LNCaP clone FGC (cell line): ENCODE data around the gene IGSF21.
A peak's percentile ranks its signal among the peaks of the same experiment; 100 is the strongest.
"Not testable (repeated sequence)": the region's sequence is repeated elsewhere in the genome, so short reads cannot be mapped to it uniquely, and the experiment has no call there.

ENCODE experiments used
- DNase-seq: peaks from one replicate; pipeline ENCODE4 v3.0.0-alpha.2; 2011; ENCODE audit warnings: low read depth
- H3K4me3 ChIP-seq: 2 replicates; pipeline ENCODE4 v1.5.1; 2011; ENCODE audit warnings: mild to moderate bottlenecking, low read depth, low read length, control low read depth
- TF ChIP-seq, protein P1 (sequence below): IDR thresholded peaks from 2 replicates; pipeline ENCODE4 v1.5.1; 2012; ENCODE audit warnings: mild to moderate bottlenecking; ENCODE audit not compliant: control insufficient read depth, insufficient read depth; ENCODE audit errors: extremely low read depth

Gene IGSF21

DNA sequence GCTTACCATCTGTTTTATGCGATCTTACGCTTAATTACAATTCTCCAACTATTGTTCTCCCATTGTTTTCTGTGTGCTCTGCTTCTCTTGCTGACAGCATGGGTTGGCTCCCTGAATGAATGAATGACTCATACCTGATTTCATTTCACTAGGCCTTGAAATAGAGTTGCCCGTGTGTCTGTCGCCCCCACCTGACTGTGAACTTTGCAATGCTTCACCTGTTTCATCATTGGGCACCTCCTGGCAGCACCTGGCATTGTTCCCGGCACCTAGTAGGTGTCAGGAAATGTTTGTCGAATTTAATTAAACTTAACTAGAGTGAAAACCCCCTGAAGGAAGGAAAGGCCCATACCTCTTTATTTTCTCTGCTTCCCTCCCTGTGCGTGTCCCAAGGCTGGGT lies 252.7 kb downstream of the IGSF21 start:
- DNase-seq, result no peak
- H3K4me3 ChIP-seq, result no peak overlapping the region
- TF ChIP-seq, protein P1, sequence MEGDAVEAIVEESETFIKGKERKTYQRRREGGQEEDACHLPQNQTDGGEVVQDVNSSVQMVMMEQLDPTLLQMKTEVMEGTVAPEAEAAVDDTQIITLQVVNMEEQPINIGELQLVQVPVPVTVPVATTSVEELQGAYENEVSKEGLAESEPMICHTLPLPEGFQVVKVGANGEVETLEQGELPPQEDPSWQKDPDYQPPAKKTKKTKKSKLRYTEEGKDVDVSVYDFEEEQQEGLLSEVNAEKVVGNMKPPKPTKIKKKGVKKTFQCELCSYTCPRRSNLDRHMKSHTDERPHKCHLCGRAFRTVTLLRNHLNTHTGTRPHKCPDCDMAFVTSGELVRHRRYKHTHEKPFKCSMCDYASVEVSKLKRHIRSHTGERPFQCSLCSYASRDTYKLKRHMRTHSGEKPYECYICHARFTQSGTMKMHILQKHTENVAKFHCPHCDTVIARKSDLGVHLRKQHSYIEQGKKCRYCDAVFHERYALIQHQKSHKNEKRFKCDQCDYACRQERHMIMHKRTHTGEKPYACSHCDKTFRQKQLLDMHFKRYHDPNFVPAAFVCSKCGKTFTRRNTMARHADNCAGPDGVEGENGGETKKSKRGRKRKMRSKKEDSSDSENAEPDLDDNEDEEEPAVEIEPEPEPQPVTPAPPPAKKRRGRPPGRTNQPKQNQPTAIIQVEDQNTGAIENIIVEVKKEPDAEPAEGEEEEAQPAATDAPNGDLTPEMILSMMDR, result no peak

DNA sequence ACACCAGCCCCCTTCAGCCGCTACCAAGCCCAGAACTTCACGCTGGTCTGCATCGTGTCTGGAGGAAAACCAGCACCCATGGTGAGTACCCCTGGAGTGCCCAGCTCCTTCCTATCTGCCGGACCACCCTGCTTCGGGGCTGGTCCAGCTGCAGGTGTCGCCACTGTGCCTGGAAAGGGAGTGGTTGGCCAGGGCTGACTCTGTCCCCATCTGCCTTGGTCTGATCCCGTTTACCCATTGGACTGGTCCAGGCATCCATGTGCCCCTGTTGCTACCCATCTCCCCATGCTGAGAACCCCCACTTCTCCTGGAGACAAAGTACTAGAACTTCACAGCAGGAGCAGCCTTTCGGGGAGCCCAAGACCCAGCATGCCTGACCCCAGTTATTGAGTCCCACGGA lies 254.6 kb downstream of the IGSF21 start:
- no peak for DNase-seq
- no peak overlapping the region for H3K4me3 ChIP-seq
- TF ChIP-seq, protein P1, result no peak

DNA sequence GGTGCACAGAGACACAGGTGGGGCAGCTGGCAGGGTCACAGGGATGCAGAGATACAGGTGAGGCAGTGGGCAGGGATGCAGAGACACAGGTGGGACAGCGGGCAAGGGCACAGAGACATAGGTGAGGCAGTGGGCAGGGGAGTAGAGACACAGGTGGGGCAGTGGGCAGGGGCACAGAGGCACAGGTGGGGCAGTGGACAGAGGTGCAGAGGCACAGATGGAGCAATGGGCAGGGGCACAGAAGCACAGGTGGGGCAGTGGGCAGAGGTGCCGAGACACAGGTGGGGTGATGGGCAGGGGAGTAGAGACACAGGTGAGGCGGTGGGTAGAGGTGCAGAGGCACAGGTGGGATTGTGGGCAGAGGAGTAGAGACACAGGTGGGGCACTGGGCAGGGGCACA lies 255.8 kb downstream of the IGSF21 start:
- no peak overlapping the region for H3K4me3 ChIP-seq
- TF ChIP-seq, protein P1, result no peak
- no peak for DNase-seq

GRCh38 chr1:18365099-18365705 lies 257.6 kb downstream of the IGSF21 start:
- DNase-seq, result no peak
- no peak overlapping the region for H3K4me3 ChIP-seq
- TF ChIP-seq, protein P1, result no peak

- not testable (repeated sequence) for H3K4me3 ChIP-seq, DNase-seq
These were observed 264.9 kb downstream of the IGSF21 start for GRCh38 chr1:18372505-18372904.

- DNase-seq, result no peak
- no peak overlapping the region for H3K4me3 ChIP-seq
- TF ChIP-seq, protein P1, result no peak
These were observed 265.6 kb downstream of the IGSF21 start for GRCh38 chr1:18373151-18373550.

- no peak for DNase-seq
- H3K4me3 ChIP-seq, result no peak overlapping the region
- TF ChIP-seq, protein P1, result peak; percentile 27; the same call in 1 of the 2 replicates
These were observed 266.4 kb downstream of the IGSF21 start for GRCh38 chr1:18373882-18374493.
